D721Med (cell line): Measurements from ENCODE around the gene ANP32B.

ENCODE experiments used
- DNase-seq: peaks from one replicate; pipeline ENCODE4 v3.0.0; 2011; ENCODE audit warnings: low spot score; ENCODE audit not compliant: insufficient read length
- FAIRE-seq: peaks from 2 replicates; lab custom pipeline; 2011; peaks lifted over from hg19 to GRCh38; lab: Jason Lieb, UNC
- TF ChIP-seq, protein P1 (sequence below): IDR thresholded peaks from 2 replicates; pipeline ENCODE4 v1.5.1; 2012; ENCODE audit warnings: mild to moderate bottlenecking, control low read depth; ENCODE audit not compliant: insufficient read depth; ENCODE audit errors: missing control alignments

Gene ANP32B

DNA sequence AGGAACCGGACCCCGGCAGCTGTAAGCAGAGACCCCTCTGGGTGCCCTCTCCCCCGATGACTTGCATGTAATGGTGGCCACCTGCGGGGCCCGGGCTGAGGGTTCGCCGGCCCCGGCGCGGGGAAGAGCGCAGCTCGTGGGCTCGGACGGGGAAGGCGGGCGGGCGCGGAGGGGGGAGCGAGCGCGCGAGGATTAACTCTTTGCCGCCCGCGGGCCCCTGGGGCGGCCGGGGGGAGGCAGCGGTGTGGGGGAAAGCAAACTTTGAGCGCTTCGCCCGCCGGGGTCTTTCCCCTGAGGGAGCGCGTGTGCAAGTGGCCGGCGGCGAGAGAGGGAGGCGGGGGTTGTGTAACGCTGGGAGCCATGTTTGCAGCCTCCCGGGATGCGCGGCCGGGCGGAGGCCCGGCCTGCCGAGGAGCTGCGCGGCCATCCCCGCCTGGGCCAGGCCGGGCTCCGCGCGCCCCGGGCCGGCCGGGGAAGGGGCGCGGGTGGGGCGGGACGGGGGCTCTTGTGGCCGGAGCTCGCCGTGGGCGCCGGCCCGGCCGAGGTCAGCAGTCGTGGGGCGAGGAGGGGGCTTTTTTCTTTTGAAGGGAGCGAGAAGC is 547 bp downstream of the ANP32B start:
- DNase-seq: no peak
- TF ChIP-seq, protein P1, sequence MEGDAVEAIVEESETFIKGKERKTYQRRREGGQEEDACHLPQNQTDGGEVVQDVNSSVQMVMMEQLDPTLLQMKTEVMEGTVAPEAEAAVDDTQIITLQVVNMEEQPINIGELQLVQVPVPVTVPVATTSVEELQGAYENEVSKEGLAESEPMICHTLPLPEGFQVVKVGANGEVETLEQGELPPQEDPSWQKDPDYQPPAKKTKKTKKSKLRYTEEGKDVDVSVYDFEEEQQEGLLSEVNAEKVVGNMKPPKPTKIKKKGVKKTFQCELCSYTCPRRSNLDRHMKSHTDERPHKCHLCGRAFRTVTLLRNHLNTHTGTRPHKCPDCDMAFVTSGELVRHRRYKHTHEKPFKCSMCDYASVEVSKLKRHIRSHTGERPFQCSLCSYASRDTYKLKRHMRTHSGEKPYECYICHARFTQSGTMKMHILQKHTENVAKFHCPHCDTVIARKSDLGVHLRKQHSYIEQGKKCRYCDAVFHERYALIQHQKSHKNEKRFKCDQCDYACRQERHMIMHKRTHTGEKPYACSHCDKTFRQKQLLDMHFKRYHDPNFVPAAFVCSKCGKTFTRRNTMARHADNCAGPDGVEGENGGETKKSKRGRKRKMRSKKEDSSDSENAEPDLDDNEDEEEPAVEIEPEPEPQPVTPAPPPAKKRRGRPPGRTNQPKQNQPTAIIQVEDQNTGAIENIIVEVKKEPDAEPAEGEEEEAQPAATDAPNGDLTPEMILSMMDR: no peak
- FAIRE-seq: no peak

- DNase-seq (no peak), FAIRE-seq (no peak)
- TF ChIP-seq, protein P1: no peak
Measured at GRCh38 chr9:97984188-97985057, 1.3 kb downstream of the ANP32B start.

DNA sequence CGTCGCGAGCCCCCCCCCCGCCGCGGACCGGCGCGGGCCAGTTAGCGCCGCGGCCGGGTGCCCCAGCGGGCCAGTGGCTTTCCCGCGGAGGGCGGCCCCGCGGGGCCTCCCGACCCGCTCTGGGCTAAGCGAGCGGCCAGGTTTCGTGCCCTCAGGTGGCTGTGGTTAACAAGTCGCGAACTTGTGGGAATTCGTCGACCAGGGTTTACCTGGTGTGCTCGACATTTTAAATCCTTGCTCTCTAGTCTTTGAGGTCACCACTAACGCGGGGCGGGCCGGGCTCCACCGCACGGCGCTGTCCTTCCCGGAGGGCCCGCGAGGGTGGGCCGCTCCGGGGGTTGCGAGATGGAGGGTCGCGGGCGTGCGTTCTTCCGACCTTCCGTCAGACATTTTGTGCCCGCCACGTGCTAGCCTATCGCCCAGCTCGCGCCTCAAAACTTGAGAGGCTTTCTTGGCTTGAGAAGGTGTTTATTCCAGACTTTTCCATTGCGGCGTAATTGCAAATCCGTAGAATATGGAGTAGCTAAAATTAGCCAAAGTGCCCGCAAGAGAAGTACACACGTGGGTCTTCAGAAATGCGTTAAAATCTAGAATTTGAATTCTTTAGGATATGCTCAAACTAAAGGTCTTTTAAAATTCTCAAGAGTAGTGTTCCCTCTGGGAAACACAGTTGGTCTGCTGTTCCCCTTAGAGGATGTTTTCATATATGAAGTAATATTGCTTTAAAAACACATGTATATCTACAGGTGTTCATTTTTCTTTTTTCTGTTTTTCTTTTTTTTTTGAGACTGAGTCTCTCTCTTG is 2.1 kb downstream of the ANP32B start:
- DNase-seq (no peak), FAIRE-seq (no peak)
- TF ChIP-seq, protein P1: no peak

- TF ChIP-seq, protein P1: no peak
- FAIRE-seq (no peak), DNase-seq (no peak)
Measured at GRCh38 chr9:97987487-97987886, 4.3 kb downstream of the ANP32B start.

- no peak for DNase-seq
- no peak for FAIRE-seq
Measured at GRCh38 chr9:97990259-97990658, 7.1 kb downstream of the ANP32B start.

DNA sequence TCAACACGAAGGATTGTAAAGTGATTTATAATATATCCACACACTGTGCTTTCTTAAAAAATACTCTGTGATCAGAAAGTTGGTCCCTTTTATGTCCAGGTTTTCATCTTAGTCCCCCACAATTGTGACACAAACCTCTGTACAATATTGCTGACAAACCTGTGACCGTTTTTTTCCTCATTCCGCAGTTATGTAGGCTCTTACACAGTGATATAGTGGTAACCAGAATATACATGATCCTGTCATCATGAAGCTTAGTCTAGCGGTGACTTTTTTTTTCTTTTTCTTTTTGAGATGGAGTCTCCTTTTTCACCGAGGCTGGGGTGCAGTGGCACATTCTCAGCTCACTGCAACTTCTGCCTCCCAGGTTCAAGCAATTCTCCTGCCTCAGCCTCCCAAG is 8.7 kb downstream of the ANP32B start:
- TF ChIP-seq, protein P1: no peak
- DNase-seq: no peak
- FAIRE-seq: no peak

More at GRCh38 chr9:97990259-97990658, 7.1 kb downstream of the ANP32B start:
- TF ChIP-seq, protein P1: no peak
